NT2/D1 (cell line): Measurements from ENCODE around the gene SMIM5.

Experiments
- SUZ12 ChIP-seq: IDR thresholded peaks from 2 replicates; pipeline ENCODE4 v1.6.1; 2011; ENCODE audit not compliant: insufficient read length, insufficient read depth; ENCODE audit errors: extremely low read depth
- YY1 ChIP-seq: IDR thresholded peaks from 2 replicates; pipeline ENCODE4 v1.6.1; 2011; ENCODE audit not compliant: insufficient read length, insufficient read depth
- ZNF274 ChIP-seq: IDR thresholded peaks from 2 replicates; pipeline ENCODE4 v1.6.1; 2011; ENCODE audit warnings: mild to moderate bottlenecking, low read depth, low read length

- TF ChIP-seq ZNF274 = no peak
- TF ChIP-seq SUZ12 = no peak
- TF ChIP-seq YY1 = no peak
These were observed 55.1 kb downstream of the SMIM5 start for GRCh38 chr17:75688209-75688825.
